Measurements from ENCODE around the gene MAD1L1.

Gene MAD1L1

GRCh38 chr7:2158331-2159175 is 74.2 kb downstream of the MAD1L1 start:
- DNase-seq (ENCODE audit: low read depth in 2 of 3, low spot score in 1 of 3): no peak

- DNase-seq (ENCODE audit: low read depth in 2 of 3, low spot score in 1 of 3): no peak
These were observed 75.1 kb downstream of the MAD1L1 start for GRCh38 chr7:2157473-2158279.

- DNase-seq (ENCODE audit: low read depth in 2 of 3, low spot score in 1 of 3): no peak
These were observed 75.8 kb downstream of the MAD1L1 start for GRCh38 chr7:2156756-2157472.

- no peak for DNase-seq (ENCODE audit: low read depth in 2 of 3, low spot score in 1 of 3)
These were observed 77.9 kb downstream of the MAD1L1 start for GRCh38 chr7:2154831-2155230.

GRCh38 chr7:2154121-2154520 is 78.6 kb downstream of the MAD1L1 start:
- no peak for DNase-seq (ENCODE audit: low read depth in 2 of 3, low spot score in 1 of 3)

GRCh38 chr7:2152646-2153045 is 80.1 kb downstream of the MAD1L1 start:
- DNase-seq (ENCODE audit: low read depth in 2 of 3, low spot score in 1 of 3): no peak

GRCh38 chr7:2151801-2152612 is 80.7 kb downstream of the MAD1L1 start:
- no peak for DNase-seq (ENCODE audit: low read depth in 2 of 3, low spot score in 1 of 3)

- DNase-seq (ENCODE audit: low read depth in 2 of 3, low spot score in 1 of 3): no peak
These were observed 81.5 kb downstream of the MAD1L1 start for GRCh38 chr7:2151237-2151636.

- no peak for DNase-seq (ENCODE audit: low read depth in 2 of 3, low spot score in 1 of 3)
These were observed 82.3 kb downstream of the MAD1L1 start for GRCh38 chr7:2150445-2150815.

- DNase-seq (ENCODE audit: low read depth in 2 of 3, low spot score in 1 of 3): no peak
These were observed 82.9 kb downstream of the MAD1L1 start for GRCh38 chr7:2149672-2150444.

GRCh38 chr7:2148814-2149213 is 83.9 kb downstream of the MAD1L1 start:
- DNase-seq (ENCODE audit: low read depth in 2 of 3, low spot score in 1 of 3): no peak

GRCh38 chr7:2148189-2148588 is 84.6 kb downstream of the MAD1L1 start:
- no peak for DNase-seq (ENCODE audit: low read depth in 2 of 3, low spot score in 1 of 3)

- DNase-seq (ENCODE audit: low read depth in 2 of 3, low spot score in 1 of 3): no peak
These were observed 85.9 kb downstream of the MAD1L1 start for GRCh38 chr7:2146676-2147472.

GRCh38 chr7:2145835-2146580 is 86.7 kb downstream of the MAD1L1 start:
- no peak for DNase-seq (ENCODE audit: low read depth in 2 of 3, low spot score in 1 of 3)

GRCh38 chr7:2144926-2145325 is 87.8 kb downstream of the MAD1L1 start:
- no peak for DNase-seq (ENCODE audit: low read depth in 2 of 3, low spot score in 1 of 3)

GRCh38 chr7:2143981-2144595 is 88.7 kb downstream of the MAD1L1 start:
- no peak for DNase-seq (ENCODE audit: low read depth in 2 of 3, low spot score in 1 of 3)

- DNase-seq (ENCODE audit: low read depth in 2 of 3, low spot score in 1 of 3): no peak
These were observed 89.3 kb downstream of the MAD1L1 start for GRCh38 chr7:2143450-2143849.

GRCh38 chr7:2142386-2142785 is 90.4 kb downstream of the MAD1L1 start:
- DNase-seq (ENCODE audit: low read depth in 2 of 3, low spot score in 1 of 3): no peak

Measured in stimulated activated CD4-positive, alpha-beta T cell treated with anti-CD3 and anti-CD28 coated beads, Interleukin-12 subunit alpha, Interleukin-12 subunit beta, amount 100 ng/mL, for 48 hours (primary cell).